Measurements from ENCODE around the gene RASSF1. TPM values are rescaled to one million over a fixed set of nuclear protein-coding genes. Genes with fewer than 3 reads are reported as not detected.
A peak's percentile ranks its signal among the peaks of the same experiment; 100 is the strongest.

Gene RASSF1
- total RNA-seq, 1 donor from 2014 or later, result 27.8 TPM

- no peak for DNase-seq
- peaks cover 3% of the 10 kb centered on the region for H3K9me3 Mint-ChIP-seq (ENCODE audit: unreplicated experiment)
- H3K27ac Mint-ChIP-seq (ENCODE audit: unreplicated experiment), result no peak overlapping the region
- no peak overlapping the region for H3K4me3 Mint-ChIP-seq (ENCODE audit: unreplicated experiment)
- TF ChIP-seq, protein P1, sequence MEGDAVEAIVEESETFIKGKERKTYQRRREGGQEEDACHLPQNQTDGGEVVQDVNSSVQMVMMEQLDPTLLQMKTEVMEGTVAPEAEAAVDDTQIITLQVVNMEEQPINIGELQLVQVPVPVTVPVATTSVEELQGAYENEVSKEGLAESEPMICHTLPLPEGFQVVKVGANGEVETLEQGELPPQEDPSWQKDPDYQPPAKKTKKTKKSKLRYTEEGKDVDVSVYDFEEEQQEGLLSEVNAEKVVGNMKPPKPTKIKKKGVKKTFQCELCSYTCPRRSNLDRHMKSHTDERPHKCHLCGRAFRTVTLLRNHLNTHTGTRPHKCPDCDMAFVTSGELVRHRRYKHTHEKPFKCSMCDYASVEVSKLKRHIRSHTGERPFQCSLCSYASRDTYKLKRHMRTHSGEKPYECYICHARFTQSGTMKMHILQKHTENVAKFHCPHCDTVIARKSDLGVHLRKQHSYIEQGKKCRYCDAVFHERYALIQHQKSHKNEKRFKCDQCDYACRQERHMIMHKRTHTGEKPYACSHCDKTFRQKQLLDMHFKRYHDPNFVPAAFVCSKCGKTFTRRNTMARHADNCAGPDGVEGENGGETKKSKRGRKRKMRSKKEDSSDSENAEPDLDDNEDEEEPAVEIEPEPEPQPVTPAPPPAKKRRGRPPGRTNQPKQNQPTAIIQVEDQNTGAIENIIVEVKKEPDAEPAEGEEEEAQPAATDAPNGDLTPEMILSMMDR (IDR thresholded peaks at IDR 0.05; ENCODE audit: partially characterized antibody, unreplicated experiment), result no peak
- peaks cover 10% of the 10 kb centered on the region for H3K4me1 Mint-ChIP-seq (ENCODE audit: low read depth, unreplicated experiment)
- no peaks in the 10 kb centered on the region for H3K27me3 Mint-ChIP-seq (ENCODE audit: unreplicated experiment)
- H3K36me3 Mint-ChIP-seq (ENCODE audit: unreplicated experiment), result no peaks in the 10 kb centered on the region
Measured at GRCh38 chr3:50330330-50330729, 10.3 kb downstream of the RASSF1 start.

DNA sequence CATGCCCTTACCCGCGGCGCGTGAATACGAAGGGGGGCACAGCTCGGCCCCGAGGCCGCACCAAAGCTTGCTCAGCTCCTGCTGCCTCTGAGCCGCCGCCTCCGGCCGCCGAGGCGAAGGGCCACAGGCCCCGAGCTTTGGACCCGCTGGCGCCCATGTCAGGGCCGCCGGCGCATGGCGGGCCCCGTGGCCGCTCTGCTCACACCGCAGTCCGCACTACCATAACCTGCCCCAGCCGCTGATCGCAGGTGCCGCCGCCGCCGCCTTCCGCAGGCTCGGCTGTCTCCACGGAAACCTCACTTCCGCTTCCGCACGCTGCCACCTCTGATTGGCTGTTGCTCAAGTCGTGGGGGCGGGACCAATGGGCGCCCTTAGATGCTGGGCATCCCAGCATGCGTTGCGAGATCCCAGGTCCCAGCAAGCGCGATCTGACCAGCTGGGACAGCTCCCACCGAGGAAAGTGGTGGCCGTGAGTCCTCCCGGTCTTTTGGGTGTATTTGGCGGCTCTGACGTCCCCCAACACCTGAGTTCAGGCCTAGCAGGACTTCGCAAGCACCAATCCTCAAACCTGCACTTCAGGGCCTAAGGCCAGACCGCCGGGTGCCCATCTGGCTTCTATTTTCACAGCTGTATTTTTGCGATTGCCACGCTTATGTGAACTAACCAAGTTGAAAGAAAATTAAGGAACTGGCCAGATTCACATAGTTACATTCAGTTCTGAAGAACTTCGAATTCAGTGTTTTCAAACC, 12.5 kb downstream of the RASSF1 start, which contains the start of gene TUSC2:
TUSC2 (minus strand) TSS at position 281 of the 749 bp plus-strand sequence; CDS start at position 157, 124 bp downstream.
- Mint-ChIP-seq H3K4me1 (ENCODE audit: low read depth, unreplicated experiment) (peaks cover 6% of the 10 kb centered on the region), H3K27ac (ENCODE audit: unreplicated experiment) (peak within 1 kb of the TSS; percentile 82), H3K9me3 (ENCODE audit: unreplicated experiment) (peaks cover 4% of the 10 kb centered on the region), H3K27me3 (ENCODE audit: unreplicated experiment) (peaks cover 1% of the 10 kb centered on the region), H3K36me3 (ENCODE audit: unreplicated experiment) (no peaks in the 10 kb centered on the region), H3K4me3 (ENCODE audit: unreplicated experiment) (peak within 1 kb of the TSS; percentile 88)
- TF ChIP-seq, protein P1 (IDR thresholded peaks at IDR 0.05; ENCODE audit: partially characterized antibody, unreplicated experiment), result no peak
- peak; percentile 97 for DNase-seq

- Mint-ChIP-seq H3K4me3 (ENCODE audit: unreplicated experiment) (peak overlapping the region; percentile 83), H3K9me3 (ENCODE audit: unreplicated experiment) (peaks cover 5% of the 10 kb centered on the region), H3K27me3 (ENCODE audit: unreplicated experiment) (peaks cover 1% of the 10 kb centered on the region), H3K4me1 (ENCODE audit: low read depth, unreplicated experiment) (peaks cover 6% of the 10 kb centered on the region), H3K27ac (ENCODE audit: unreplicated experiment) (peak overlapping the region; percentile 28), H3K36me3 (ENCODE audit: unreplicated experiment) (no peaks in the 10 kb centered on the region)
- TF ChIP-seq, protein P1 (IDR thresholded peaks at IDR 0.05; ENCODE audit: partially characterized antibody, unreplicated experiment), result no peak
- no peak for DNase-seq
Measured at GRCh38 chr3:50327129-50327528, 13.5 kb downstream of the RASSF1 start.

DNA sequence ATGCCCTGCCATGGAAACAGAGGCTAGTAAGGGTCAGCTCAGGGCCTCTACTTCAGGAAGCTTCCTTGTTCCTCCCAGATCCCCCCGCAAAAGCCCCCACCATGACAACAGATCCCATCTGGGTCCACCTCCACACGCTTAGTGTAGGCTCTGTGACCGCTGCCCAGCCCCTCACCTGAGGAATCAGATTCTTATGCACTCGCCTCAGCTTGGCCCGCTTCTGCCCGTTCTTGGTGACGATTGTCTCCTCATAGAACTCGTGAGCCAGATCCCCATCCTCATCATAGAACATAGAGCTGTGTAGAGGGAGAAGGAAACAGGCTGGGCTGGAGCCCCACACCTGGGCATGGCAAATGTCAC, 14.5 kb downstream of the RASSF1 start:
- peaks cover 6% of the 10 kb centered on the region for H3K4me1 Mint-ChIP-seq (ENCODE audit: low read depth, unreplicated experiment)
- no peaks in the 10 kb centered on the region for H3K36me3 Mint-ChIP-seq (ENCODE audit: unreplicated experiment)
- H3K9me3 Mint-ChIP-seq (ENCODE audit: unreplicated experiment), result peaks cover 5% of the 10 kb centered on the region
- TF ChIP-seq, protein P1 (IDR thresholded peaks at IDR 0.05; ENCODE audit: partially characterized antibody, unreplicated experiment), result no peak
- no peak overlapping the region for H3K4me3 Mint-ChIP-seq (ENCODE audit: unreplicated experiment)
- peaks cover 1% of the 10 kb centered on the region for H3K27me3 Mint-ChIP-seq (ENCODE audit: unreplicated experiment)
- H3K27ac Mint-ChIP-seq (ENCODE audit: unreplicated experiment), result no peak overlapping the region
- no peak for DNase-seq

DNA sequence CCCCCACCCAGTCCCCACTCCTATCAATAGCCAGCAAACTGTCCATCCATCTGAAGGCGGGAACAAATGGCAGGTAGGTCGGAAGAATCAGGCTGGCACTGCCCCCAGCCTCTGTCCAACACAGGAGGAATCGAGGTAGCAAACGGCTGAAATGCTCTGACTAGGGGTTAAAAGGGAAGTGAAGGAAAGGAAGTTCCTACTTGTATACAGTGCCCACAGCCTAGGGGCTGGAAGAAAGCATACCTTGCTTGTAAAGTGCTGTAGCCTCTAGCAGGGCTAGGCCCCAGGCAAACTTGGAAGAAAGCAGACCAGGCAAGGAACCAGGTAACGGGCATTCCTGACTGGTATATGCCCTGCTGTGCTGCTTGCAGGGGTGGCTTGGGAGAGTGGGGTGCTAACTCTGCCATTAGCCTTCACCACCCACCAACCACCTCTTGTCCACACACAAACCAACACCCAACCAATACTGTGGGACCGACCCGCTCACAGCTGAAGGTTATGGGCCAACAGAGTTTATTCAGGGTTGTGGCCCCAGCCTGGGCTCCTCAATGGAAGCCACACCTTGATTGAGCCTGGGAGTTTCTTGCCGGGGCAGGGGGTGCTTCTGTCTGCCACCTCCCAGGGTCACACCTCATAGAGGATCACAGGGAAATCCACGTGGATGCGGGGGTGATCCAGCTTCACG, 15.0 kb downstream of the RASSF1 start:
- H3K4me3 Mint-ChIP-seq (ENCODE audit: unreplicated experiment), result no peak overlapping the region
- H3K9me3 Mint-ChIP-seq (ENCODE audit: unreplicated experiment), result peaks cover 6% of the 10 kb centered on the region
- no peak for DNase-seq
- peaks cover 6% of the 10 kb centered on the region for H3K4me1 Mint-ChIP-seq (ENCODE audit: low read depth, unreplicated experiment)
- H3K27ac Mint-ChIP-seq (ENCODE audit: unreplicated experiment), result no peak overlapping the region
- peaks cover 3% of the 10 kb centered on the region for H3K27me3 Mint-ChIP-seq (ENCODE audit: unreplicated experiment)
- no peaks in the 10 kb centered on the region for H3K36me3 Mint-ChIP-seq (ENCODE audit: unreplicated experiment)
- TF ChIP-seq, protein P1 (IDR thresholded peaks at IDR 0.05; ENCODE audit: partially characterized antibody, unreplicated experiment), result no peak
